IPS-15b (cell line): ENCODE results near the gene SMAD9.

Experiments
- H3K27me3 ChIP-seq: one replicate; pipeline ENCODE4 v1.6.1; 2013; ENCODE audit warnings: low read length; ENCODE audit not compliant: control insufficient read depth, insufficient read depth
- H3K36me3 ChIP-seq: one replicate; pipeline ENCODE4 v1.6.1; 2013; ENCODE audit warnings: low read length; ENCODE audit not compliant: control insufficient read depth, insufficient read depth
- H3K4me1 ChIP-seq: one replicate; pipeline ENCODE4 v1.6.1; 2013; ENCODE audit warnings: mild to moderate bottlenecking, low read length; ENCODE audit not compliant: control insufficient read depth, insufficient read depth
- H3K4me3 ChIP-seq: one replicate; pipeline ENCODE4 v1.5.1; 2013; ENCODE audit warnings: low read depth, low read length
- H3K9ac ChIP-seq: one replicate; pipeline ENCODE4 v1.6.1; 2013; ENCODE audit warnings: low read depth, mild to moderate bottlenecking, low read length
- H3K9me3 ChIP-seq: one replicate; pipeline ENCODE4 v1.6.1; 2013; ENCODE audit warnings: mild to moderate bottlenecking, low read length; ENCODE audit not compliant: control insufficient read depth, insufficient read depth

Gene SMAD9

DNA sequence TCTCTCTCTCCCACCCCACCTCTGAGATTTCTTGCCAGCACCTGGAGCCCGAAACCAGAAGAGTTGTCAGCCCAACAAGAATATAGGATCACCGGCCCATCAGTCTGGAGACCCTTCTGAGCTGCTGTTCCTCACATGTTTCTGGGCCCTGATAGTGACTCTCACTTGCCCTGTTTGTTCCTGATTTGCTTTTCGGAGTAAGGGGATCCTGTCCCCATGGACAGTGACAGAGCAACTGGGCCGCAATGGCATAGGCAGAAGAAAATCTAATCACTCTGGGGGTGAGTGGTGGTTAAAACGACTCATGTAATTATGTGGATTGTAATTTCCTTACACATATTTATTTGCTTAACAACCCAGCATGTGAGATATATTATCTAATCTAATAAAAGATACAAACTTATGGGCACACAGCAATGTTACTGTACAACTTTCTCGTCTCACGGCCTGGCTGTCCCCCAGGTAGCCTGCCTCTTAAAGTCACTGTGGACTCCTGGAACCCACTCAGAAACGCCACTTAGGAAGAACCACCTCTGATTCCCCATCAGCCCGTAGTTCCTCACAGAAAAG lies 663 bp upstream of the SMAD9 start:
- Histone ChIP-seq H3K27me3 (peaks cover 50% of the 10 kb centered on the region), H3K9me3 (no peaks in the 10 kb centered on the region), H3K4me1 (peaks cover 5% of the 10 kb centered on the region), H3K9ac (no peak overlapping the region), H3K4me3 (peak overlapping the region; percentile 53), H3K36me3 (no peaks in the 10 kb centered on the region)

DNA sequence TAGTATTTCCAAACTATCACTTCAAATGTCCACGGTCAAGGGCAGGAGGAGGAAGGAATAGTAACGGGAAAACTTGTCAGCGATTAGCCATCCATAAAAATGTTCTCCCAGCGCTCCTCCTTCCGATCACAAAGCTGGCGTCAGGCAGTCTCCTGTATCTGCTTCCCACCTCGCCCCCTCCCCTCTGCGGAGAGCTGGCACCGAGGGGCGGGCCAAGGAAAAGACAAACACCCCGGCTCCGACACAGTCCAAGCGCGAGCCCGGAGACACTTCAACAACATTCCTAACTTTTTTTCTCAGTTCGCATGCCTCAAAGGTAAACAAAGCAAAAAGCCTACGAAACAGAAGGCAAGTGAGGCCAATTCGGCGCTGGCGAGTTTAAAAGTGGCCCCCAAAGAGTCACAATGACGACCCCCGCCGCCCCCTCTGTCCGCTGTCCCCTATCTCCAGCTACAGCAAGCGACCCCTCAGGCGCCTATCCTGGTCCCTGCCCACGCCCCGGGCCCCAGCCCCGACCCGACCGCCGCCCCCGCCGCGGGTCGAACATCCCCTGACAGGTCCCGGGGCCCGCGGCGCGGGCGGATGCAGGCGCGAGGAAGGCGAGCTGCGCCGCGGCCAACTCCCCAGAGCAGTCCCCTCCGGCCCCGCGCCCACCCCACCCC lies 736 bp downstream of the SMAD9 start:
- Histone ChIP-seq H3K4me1 (peaks cover 5% of the 10 kb centered on the region), H3K4me3 (peak overlapping the region; percentile 62), H3K9me3 (no peaks in the 10 kb centered on the region), H3K9ac (no peak overlapping the region), H3K36me3 (no peaks in the 10 kb centered on the region), H3K27me3 (peaks cover 50% of the 10 kb centered on the region)

DNA sequence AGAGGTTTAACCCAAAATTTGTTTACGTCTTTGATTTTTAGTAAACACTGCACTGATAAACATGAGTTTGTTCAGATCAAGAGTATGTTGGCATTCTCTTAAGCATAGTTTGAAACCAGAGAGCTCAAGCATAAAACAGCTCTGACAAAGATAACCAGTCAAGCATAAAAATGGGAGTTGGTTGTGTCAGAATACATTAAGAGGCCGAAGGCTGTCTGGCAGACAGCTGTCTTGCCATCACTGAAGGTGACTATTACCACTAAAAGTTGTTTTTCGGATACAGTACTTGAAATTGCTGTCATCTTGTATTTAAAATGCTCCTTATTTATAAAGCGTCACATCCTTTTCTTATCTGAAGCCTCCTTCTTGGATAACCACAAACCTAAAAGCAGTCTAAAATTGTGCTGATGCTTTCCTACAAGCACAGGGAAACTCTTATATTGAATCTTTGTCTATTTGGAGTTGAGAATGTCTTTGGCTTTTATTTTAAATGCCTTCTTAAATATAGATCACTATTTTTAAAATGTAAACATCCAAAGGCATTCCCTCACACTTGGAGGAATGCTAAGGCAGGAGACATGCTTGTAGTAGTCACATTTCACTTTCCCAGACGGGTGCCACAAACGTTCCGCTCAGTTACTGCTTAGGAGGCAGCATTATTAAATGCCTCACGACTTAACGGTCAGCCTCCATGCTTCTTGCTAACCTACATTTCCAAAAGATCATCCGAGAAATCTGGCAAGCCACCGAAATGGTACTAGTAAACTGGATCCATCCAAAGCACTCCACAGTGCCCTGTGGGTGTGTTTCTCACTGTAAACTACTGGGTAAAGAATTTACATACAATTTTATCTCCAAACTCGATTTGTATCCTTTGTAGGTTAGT lies 1.5 kb downstream of the SMAD9 start:
- H3K36me3 ChIP-seq, result no peaks in the 10 kb centered on the region
- H3K4me1 ChIP-seq, result peaks cover 5% of the 10 kb centered on the region
- peak overlapping the region; percentile 62 for H3K4me3 ChIP-seq
- H3K9ac ChIP-seq, result no peak overlapping the region
- no peaks in the 10 kb centered on the region for H3K9me3 ChIP-seq
- H3K27me3 ChIP-seq, result peaks cover 50% of the 10 kb centered on the region

DNA sequence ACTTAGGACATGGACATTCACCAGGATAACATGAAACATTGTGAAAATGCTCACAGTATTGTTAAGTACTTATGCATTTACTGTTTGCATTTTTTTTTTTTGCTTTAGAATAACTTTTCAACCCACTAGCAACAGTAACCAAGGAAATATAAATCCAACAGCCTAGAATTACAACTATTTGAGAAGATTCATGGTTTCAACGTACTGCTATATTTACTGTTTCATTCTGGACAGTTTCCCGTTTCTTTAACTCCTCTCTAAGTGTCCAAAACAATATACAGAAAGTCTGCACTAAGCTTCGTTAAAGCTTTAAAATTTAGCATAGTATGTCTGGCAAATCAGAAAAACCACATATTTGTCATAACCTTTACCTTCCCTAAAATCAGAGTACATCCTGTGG lies 2.7 kb downstream of the SMAD9 start:
- peaks cover 47% of the 10 kb centered on the region for H3K27me3 ChIP-seq
- H3K9me3 ChIP-seq, result no peaks in the 10 kb centered on the region
- no peak overlapping the region for H3K9ac ChIP-seq
- peaks cover 5% of the 10 kb centered on the region for H3K4me1 ChIP-seq
- H3K36me3 ChIP-seq, result no peaks in the 10 kb centered on the region
- no peak overlapping the region for H3K4me3 ChIP-seq

DNA sequence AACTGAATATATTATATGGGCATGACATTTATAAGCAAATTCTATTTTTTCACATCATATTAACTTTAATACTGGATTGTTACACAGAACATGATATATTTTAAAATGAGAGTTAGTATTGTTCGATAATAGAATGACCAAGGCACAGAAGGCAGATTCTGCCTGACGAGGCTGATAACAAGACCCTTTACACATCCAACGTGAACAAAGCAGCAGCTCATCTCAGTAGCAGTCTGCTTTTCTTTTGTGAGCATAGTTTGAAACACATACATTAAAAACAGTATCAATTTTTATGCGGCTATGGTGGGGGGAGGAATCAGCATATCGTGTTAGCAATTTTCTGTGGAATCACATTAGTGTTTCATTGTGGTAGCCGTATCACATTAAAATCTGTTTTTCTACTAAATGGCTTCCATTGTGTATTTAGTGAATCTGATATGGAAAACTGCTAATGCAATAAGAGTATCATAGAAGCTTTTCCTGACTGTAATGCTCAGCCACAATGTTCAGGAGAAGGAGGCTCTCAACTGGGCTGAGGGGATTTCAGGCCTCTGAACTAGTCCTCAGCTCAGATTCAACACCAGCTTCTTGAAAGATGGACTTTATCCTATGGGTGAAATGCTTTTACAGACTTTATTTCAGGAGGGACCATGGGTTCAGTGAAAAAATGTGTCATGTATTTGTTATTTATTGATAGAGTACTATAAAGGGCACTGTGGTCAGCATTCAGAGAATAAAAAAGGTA lies 4.0 kb downstream of the SMAD9 start:
- no peaks in the 10 kb centered on the region for H3K9me3 ChIP-seq
- H3K36me3 ChIP-seq, result no peaks in the 10 kb centered on the region
- H3K9ac ChIP-seq, result no peak overlapping the region
- peaks cover 38% of the 10 kb centered on the region for H3K27me3 ChIP-seq
- H3K4me1 ChIP-seq, result peaks cover 5% of the 10 kb centered on the region
- no peak overlapping the region for H3K4me3 ChIP-seq

DNA sequence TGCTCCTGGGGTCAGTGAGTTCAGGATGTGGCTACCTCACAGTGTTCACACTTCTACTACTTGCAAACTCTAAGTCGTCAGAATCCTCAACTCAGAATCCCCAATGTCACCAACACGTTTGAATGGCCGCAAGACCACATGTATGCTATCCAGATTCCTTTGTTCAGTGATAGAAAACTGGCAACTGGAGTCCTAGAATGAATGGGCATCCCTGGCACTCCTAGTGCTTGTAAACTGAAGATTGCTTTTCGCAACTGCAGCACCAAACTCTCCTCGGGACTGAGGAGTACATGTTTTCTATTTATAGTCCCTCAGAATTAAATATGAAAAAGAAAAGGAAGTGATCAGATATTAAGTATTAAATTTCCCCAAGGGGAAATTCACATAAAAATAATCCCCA lies 4.9 kb downstream of the SMAD9 start:
- Histone ChIP-seq H3K9ac (no peak overlapping the region), H3K36me3 (no peaks in the 10 kb centered on the region), H3K9me3 (no peaks in the 10 kb centered on the region), H3K27me3 (peaks cover 32% of the 10 kb centered on the region), H3K4me3 (no peak overlapping the region), H3K4me1 (peaks cover 5% of the 10 kb centered on the region)

DNA sequence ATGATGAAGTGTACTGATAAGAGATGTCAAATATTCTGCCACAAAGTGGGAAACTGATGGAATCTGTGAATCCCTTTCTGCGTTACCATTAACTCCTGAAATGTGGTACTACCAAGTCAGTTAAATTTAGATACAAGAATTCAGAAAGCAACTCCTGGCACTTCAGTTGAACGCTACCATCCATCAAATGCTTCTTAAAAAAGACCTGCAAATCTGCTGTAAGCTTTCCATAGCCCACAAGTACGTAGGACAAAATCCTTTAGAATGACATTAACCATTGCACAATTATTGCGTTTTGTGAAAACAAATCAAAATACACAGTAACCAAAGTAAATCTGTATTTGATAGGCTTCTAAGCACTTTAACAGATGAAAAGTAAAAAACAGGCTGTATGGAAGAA lies 5.4 kb downstream of the SMAD9 start:
- Histone ChIP-seq H3K27me3 (peaks cover 32% of the 10 kb centered on the region), H3K9me3 (no peaks in the 10 kb centered on the region), H3K4me1 (peaks cover 5% of the 10 kb centered on the region), H3K9ac (no peak overlapping the region), H3K36me3 (no peaks in the 10 kb centered on the region), H3K4me3 (no peak overlapping the region)

DNA sequence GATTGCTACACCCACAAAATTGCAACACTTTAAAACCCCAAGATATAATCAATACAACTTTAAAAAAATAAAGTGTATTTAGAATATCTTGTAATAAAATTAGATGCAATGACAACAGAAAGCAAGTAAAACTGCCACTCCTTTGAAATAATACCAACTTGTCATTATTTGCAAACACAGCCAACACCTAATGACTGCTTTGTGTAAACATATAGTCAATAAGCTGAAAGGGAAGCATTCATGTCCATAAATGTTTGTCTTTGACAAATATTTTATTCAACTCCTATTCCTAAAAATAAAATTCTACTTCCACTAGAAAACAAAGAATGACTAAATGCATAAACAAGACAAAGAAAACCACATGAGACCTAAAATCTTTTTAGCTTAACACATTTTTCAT lies 6.6 kb downstream of the SMAD9 start:
- H3K4me1 ChIP-seq, result no peaks in the 10 kb centered on the region
- H3K4me3 ChIP-seq, result no peak overlapping the region
- no peak overlapping the region for H3K9ac ChIP-seq
- H3K9me3 ChIP-seq, result no peaks in the 10 kb centered on the region
- H3K27me3 ChIP-seq, result peaks cover 23% of the 10 kb centered on the region
- H3K36me3 ChIP-seq, result no peaks in the 10 kb centered on the region

DNA sequence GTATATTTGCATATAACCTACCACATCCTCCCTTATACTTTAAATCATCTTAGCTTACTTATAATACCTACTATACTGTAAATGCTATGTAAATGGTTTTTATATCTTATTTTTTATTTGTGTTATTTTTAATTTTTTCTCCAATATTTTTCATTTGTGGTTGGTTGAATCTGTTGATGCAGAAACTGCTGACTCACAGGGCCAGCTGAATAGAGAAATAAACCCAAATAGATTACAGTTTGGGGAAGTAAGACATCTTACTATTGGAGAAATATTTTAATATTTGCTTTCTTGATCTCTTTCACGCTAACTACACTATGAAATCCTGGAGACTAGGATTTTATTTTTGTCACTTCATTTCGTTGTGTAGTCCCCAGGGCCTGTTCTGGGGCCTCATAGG lies 7.1 kb downstream of the SMAD9 start:
- Histone ChIP-seq H3K9me3 (no peaks in the 10 kb centered on the region), H3K9ac (no peak overlapping the region), H3K4me1 (no peaks in the 10 kb centered on the region), H3K36me3 (no peaks in the 10 kb centered on the region), H3K27me3 (peaks cover 18% of the 10 kb centered on the region), H3K4me3 (no peak overlapping the region)

DNA sequence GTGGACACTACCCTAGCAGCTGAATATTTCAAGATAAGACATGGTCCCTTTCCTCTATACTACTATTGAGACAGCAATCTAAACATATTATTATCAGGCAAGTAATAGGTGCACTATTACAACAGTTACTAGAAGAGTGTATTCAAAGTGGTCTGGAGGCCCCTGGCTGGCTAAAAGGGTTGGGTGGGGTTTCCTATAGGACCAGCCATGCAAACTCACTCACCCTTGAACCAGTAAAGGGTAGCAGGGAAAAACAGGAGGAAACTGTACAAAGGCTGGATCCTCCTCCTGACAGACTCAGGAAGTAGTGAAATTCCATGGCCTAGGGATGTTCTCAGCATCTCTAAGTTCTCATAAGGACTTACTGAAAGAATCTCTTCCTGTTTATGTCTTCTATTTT lies 7.7 kb downstream of the SMAD9 start:
- no peaks in the 10 kb centered on the region for H3K9me3 ChIP-seq
- H3K27me3 ChIP-seq, result peaks cover 12% of the 10 kb centered on the region
- H3K4me1 ChIP-seq, result no peaks in the 10 kb centered on the region
- H3K9ac ChIP-seq, result no peak overlapping the region
- no peaks in the 10 kb centered on the region for H3K36me3 ChIP-seq
- H3K4me3 ChIP-seq, result no peak overlapping the region

DNA sequence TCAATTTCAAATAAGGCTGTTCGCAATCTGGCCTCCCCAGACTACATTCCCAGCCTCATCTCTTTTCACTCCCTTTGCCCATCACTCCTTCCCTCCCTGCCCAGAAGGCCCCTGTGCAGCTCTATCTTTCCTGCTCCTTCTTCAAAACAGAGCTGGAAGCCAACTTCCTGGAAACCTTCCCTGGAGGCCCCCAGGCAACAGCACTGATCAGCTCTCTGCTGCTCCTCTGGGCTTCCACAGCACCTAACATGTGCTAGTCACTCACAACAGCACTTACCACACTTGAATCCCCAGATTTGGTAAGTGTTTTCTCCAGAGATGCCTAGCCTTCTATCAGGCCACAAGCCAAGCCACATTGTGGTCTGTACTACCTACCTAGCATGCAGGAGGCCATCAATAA lies 9.5 kb downstream of the SMAD9 start:
- Histone ChIP-seq H3K4me1 (no peaks in the 10 kb centered on the region), H3K27me3 (no peaks in the 10 kb centered on the region), H3K36me3 (no peaks in the 10 kb centered on the region), H3K4me3 (no peak overlapping the region), H3K9me3 (no peaks in the 10 kb centered on the region), H3K9ac (no peak overlapping the region)
